Mucosa of descending colon (tissue), 3 donors: ENCODE results near the gene IL22RA1. TPM values are rescaled to one million over a fixed set of nuclear protein-coding genes. Genes with fewer than 3 reads are reported as not detected.

Experiments used
- ATAC-seq: fragments of 200-7000 bp; cut with Tn5 transposase; one replicate; pipeline ENCODE4 v1.9.1; 2020; ENCODE audit warnings: mild to moderate bottlenecking, moderate library complexity
- DNase-seq, 3 donors: peaks; one replicate each; pipeline ENCODE4 v3.0.0-alpha.2; 2020
- H3K36me3 ChIP-seq: fragments of 200-600 bp; one replicate; pipeline ENCODE4 v1.8.0; 2021; ENCODE audit warnings: low read depth, mild to moderate bottlenecking
- H3K4me1 ChIP-seq: fragments of 200-600 bp; one replicate; pipeline ENCODE4 v1.8.0; 2021; ENCODE audit warnings: low read depth, mild to moderate bottlenecking
- H3K4me3 ChIP-seq: fragments of 200-600 bp; one replicate; pipeline ENCODE4 v1.8.0; 2021; ENCODE audit warnings: mild to moderate bottlenecking
- H3K9me3 ChIP-seq: fragments of 200-600 bp; one replicate; pipeline ENCODE4 v1.8.0; 2021; ENCODE audit warnings: mild to moderate bottlenecking
- CTCF ChIP-seq: fragments of 200-600 bp; IDR thresholded peaks from one replicate; pipeline ENCODE4 v1.8.0; 2022; ENCODE audit warnings: antibody characterized with exemption, mild to moderate bottlenecking
- intact Hi-C, 2 donors: fragments of 100-400 bp; cut with DNase I in 1 of 2; cut with micrococcal nuclease in 1 of 2; formaldehyde crosslinking; loops; one replicate each; pipeline versions ENCODE4 v1.11.0 to v1.11.1; 2022; cut with DNase I, micrococcal nuclease
- total RNA-seq, 3 donors: library from RNA; stranded (reverse); fragmentation: NEBNext Ultra II Directional in 2 of 3; extraction: Animal tissue kit (Norgen Biotek cat#: 25700) in 2 of 3; gene quantifications; one replicate each; pipeline versions ENCODE4 v1.2.1 to v1.2.4, GENCODE V29; 2021 to 2023
- donor health status: DM: no; HTN: no; CAD: no; lungs with moderate emphysema.
- donor health status: DM: no; HTN: no; CAD: no.
- donor health status: DM: no; HTN: yes; CAD: no.

The IL22RA1 gene
- total RNA-seq, 3 donors from 2014 or later: 13.8 to 43.1 (median 28.2) TPM

- intact Hi-C loops: no loop called here
- H3K9me3 ChIP-seq: no peaks in the 10 kb centered on the region
- H3K36me3 ChIP-seq: no peaks in the 10 kb centered on the region
- peak; percentile 77 to 89 (median 86) for DNase-seq
- peaks cover 15% of the 10 kb centered on the region for H3K4me1 ChIP-seq
- peak within 1 kb of the TSS; percentile 20 for H3K4me3 ChIP-seq
- no peak for TF ChIP-seq CTCF
- peak; percentile 82 for ATAC-seq
Observed at GRCh38 chr1:24186993-24187790, 44.3 kb upstream of the IL22RA1 start, which contains the start of gene IFNLR1. Gene IFNLR1, minus strand, starts transcription at chr1:24187289. Its CDS starts 41 bp downstream, at chr1:24187248.

- Histone ChIP-seq H3K4me1 (peaks cover 11% of the 10 kb centered on the region), H3K36me3 (no peaks in the 10 kb centered on the region), H3K9me3 (no peaks in the 10 kb centered on the region), H3K4me3 (peak overlapping the region; percentile 20)
- intact Hi-C loops: no loop called here
- TF ChIP-seq CTCF: no peak
- ATAC-seq (no peak), DNase-seq (no peak)
Observed at GRCh38 chr1:24186711-24186992, 43.7 kb upstream of the IL22RA1 start.

- H3K4me3 ChIP-seq: no peak overlapping the region
- no peaks in the 10 kb centered on the region for H3K36me3 ChIP-seq
- ATAC-seq (peak; percentile 12), DNase-seq (peak in 1 of 3 donors; percentile 24)
- intact Hi-C loops: no loop called here
- no peaks in the 10 kb centered on the region for H3K9me3 ChIP-seq
- TF ChIP-seq CTCF: no peak
- H3K4me1 ChIP-seq: peaks cover 11% of the 10 kb centered on the region
Observed at GRCh38 chr1:24186031-24186710, 43.2 kb upstream of the IL22RA1 start.

GRCh38 chr1:24185076-24185475 is 42.1 kb upstream of the IL22RA1 start:
- Histone ChIP-seq H3K36me3 (no peaks in the 10 kb centered on the region), H3K9me3 (no peaks in the 10 kb centered on the region), H3K4me1 (peaks cover 7% of the 10 kb centered on the region), H3K4me3 (no peak overlapping the region)
- ATAC-seq (no peak), DNase-seq (no peak)
- TF ChIP-seq CTCF: no peak
- intact Hi-C loops: no loop called here

- ATAC-seq: no peak
- H3K36me3 ChIP-seq: no peaks in the 10 kb centered on the region
- intact Hi-C loops: no loop called here
- no peak for TF ChIP-seq CTCF
- no peaks in the 10 kb centered on the region for H3K9me3 ChIP-seq
- H3K4me3 ChIP-seq: no peak overlapping the region
- DNase-seq: no peak
- H3K4me1 ChIP-seq: no peaks in the 10 kb centered on the region
Observed at GRCh38 chr1:24182061-24182460, 39.1 kb upstream of the IL22RA1 start.
